Hematopoietic multipotent progenitor cell treated with erythropoietin and hydrocortisone succinate and interleukin-3 and kit ligand, for 4 days (in vitro differentiated cells): ENCODE results near the gene FGF9.
A peak's percentile ranks its signal among the peaks of the same experiment; 100 is the strongest.

ENCODE experiments used
- DNase-seq: peaks from one replicate; pipeline ENCODE4 v3.0.0-alpha.2; 2015

Gene FGF9

GRCh38 chr13:21719463-21719862 is 48.6 kb downstream of the FGF9 start:
- no peak for DNase-seq

GRCh38 chr13:21723807-21724505 is 53.1 kb downstream of the FGF9 start:
- no peak for DNase-seq

- DNase-seq: no peak
These were observed 59.5 kb downstream of the FGF9 start for GRCh38 chr13:21730186-21730880.

- no peak for DNase-seq
These were observed 62.8 kb downstream of the FGF9 start for GRCh38 chr13:21733475-21734263.

- no peak for DNase-seq
These were observed 64.1 kb downstream of the FGF9 start for GRCh38 chr13:21734961-21735360.

GRCh38 chr13:21735701-21736401 is 65.0 kb downstream of the FGF9 start:
- no peak for DNase-seq

GRCh38 chr13:21736926-21737325 is 66.1 kb downstream of the FGF9 start:
- no peak for DNase-seq

- DNase-seq: no peak
These were observed 67.8 kb downstream of the FGF9 start for GRCh38 chr13:21738630-21739029.

GRCh38 chr13:21739771-21740170 is 68.9 kb downstream of the FGF9 start:
- no peak for DNase-seq

GRCh38 chr13:21741396-21741979 is 70.6 kb downstream of the FGF9 start:
- no peak for DNase-seq

GRCh38 chr13:21742096-21742495 is 71.2 kb downstream of the FGF9 start:
- no peak for DNase-seq

- no peak for DNase-seq
These were observed 73.3 kb downstream of the FGF9 start for GRCh38 chr13:21744149-21744548.

GRCh38 chr13:21745307-21745706 is 74.4 kb downstream of the FGF9 start:
- DNase-seq: peak; percentile 10

- no peak for DNase-seq
These were observed 76.6 kb downstream of the FGF9 start for GRCh38 chr13:21747456-21747855.

- DNase-seq: no peak
These were observed 77.3 kb downstream of the FGF9 start for GRCh38 chr13:21748166-21748565.

- DNase-seq: no peak
These were observed 78.5 kb downstream of the FGF9 start for GRCh38 chr13:21749410-21749809.

GRCh38 chr13:21752501-21752900 is 81.6 kb downstream of the FGF9 start:
- DNase-seq: no peak

GRCh38 chr13:21753117-21753729 is 82.3 kb downstream of the FGF9 start:
- no peak for DNase-seq
